GM19239 (cell line): ENCODE measurements around the gene PEX3.
"Not testable (repeated sequence)": the region's sequence is repeated elsewhere in the genome, so short reads cannot be mapped to it uniquely, and the experiment has no call there.

Source experiments
- DNase-seq: peaks from one replicate; pipeline ENCODE4 v3.0.0; 2011; ENCODE audit warnings: low spot score; ENCODE audit not compliant: insufficient read length
- FAIRE-seq: peaks from 2 replicates; lab custom pipeline; 2011; peaks lifted over from hg19 to GRCh38; lab: Jason Lieb, UNC

The PEX3 gene

DNA sequence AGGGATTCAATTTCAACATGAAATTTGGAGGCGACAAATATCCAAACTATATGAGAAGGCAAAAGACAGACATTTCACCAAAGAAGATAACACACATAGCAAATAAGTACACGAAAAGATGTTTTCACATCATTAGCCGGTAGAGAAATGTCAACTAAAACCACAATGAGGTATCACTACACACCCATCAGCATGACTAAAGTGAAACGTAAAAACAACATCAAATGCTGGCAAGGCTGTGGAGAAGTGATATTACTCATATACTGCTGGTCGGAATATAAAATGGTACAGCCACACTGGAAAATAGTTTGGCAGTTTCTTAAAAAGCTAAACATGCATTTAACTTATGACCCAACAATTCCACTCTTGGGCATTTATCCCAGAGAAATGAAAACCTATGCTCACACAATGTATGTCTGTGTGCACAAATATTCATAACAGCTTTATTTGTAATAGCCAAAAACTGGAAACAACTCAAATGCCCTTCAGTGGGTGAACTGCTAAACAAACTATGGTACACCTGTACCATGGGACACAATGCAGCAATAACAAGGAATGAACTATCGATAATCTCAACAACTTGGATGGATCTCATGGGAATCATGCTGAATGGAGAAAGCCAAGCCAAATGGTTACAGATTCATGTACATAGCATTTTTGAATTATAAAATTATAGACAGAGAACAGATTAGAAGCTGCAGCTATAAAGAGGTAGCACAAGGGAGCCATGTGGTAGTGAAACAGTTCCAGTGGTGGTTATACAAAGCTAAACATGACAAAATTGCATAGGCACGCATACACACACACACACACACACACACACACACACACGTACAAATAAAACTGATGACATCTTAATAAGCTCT lies 8.7 kb upstream of the PEX3 start:
- DNase-seq (no peak), FAIRE-seq (no peak)

DNA sequence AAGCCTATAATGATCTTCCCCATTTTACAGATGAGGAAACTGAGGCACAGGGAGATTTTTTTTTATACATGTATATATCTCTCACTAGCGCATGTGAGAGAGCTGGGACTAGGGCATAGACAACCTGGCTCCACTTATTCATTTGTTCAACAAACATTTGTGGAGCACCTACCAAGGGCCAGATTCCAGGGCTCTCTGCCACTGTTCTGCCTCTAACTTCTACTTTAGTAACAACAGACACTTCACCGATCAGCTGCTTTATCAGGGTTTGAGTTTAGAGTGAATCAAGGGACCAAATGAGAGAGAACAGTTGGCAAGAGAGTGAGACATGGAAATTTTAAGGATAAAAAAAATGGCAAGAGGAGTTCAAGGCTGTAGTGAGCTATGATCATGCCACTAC lies 7.5 kb upstream of the PEX3 start:
- no peak for FAIRE-seq
- DNase-seq, result no peak

DNA sequence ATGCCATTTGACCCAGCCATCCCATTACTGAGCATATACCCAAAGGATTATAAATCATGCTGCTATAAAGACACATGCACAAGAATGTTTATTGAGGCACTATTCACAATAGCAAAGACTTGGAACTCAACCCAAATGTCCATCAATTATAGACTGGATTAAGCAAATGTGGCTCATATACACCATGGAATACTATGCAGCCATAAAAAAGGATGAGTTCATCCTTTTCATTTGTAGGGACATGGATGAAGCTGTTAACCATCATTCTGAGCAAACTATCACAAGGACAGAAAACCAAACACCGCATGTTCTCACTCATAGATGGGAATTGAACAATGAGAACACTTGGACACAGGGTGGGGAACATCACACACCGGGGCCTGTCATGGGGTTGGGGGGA lies 2.7 kb upstream of the PEX3 start:
- FAIRE-seq, DNase-seq: not testable (repeated sequence)

DNA sequence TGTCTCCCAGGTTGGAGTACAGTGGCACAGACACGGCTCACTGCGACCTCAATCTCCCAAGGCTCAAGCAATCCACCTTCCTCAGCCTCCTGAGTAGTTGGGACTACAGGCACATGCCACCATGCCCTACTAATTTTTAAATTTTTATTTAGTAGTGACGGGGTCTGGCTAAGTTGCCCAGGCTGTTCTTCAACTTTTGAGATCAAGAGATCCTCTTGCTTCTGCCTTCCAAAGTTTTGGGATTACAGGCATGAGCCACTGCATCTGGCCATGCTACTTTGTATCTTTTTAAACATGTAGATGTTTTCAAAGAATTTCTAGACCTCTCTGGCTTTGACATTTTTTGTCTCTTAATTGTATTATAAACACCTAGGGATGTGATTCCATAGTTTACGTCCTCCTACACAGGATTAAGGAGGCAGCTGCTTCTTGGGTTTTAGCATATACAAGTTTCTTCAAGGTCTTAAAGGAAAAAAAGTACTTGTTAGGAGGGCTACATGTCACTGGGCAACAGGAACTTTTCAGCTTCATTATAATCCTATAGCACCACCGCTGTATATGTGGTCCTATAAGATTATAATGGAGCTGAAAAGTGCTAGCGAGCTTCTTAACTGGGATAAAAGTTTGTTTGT lies 1.4 kb upstream of the PEX3 start:
- no peak for FAIRE-seq
- no peak for DNase-seq

DNA sequence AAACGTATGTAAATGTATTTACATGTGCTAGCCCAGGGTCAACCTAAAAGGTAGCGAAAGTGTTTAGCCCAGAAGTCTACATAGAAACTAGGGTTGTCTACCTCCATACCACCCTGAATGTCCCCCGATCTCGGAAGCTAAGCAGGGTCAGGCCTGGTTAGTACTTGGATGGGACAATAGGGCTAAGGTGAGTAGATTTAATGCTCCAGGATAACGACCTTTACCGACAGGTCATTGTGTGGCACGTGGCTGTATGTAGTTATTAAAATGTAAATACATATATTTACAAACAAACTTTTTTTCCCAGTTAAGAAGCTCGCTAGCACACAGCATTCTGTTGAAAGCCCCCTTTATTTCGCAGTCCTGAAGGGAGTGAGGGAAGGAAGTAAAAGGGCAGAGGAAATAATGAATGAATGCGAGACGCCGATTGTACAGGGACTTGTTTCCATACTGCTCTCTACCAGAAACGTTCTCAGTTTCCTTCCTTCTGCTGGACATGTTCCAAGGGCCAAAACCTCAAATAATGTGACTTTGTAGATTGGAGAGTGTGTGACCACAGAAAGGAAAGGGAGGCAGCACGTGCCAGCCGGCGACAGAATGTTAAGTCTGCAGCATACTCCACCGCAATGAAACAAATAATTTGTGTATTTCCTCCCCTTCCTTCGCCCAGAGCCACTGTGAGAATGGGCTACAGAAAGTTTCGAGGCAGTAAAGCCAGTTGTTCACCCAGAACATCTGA lies 722 bp upstream of the PEX3 start:
- DNase-seq (no peak), FAIRE-seq (peak; percentile 18)

DNA sequence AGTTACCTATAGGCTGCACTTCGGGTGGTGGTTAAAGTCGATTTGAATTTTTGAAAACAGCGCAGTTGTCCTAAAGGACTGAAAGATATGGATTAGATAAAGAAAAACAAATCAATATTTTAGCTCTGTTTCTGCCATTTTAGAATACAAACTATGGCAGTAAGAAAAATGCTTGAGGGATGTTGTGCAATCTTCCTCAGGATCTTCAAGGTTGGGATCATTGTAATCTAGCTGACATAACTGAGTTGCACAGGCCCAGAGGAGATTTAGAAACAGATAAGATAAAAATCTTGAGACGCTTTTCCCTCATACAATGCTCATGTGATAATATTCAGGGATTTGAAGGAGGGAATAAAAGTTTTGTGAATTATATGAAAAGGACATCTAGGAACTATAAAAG lies 926 bp downstream of the PEX3 start:
- DNase-seq (no peak), FAIRE-seq (peak; percentile 87)

DNA sequence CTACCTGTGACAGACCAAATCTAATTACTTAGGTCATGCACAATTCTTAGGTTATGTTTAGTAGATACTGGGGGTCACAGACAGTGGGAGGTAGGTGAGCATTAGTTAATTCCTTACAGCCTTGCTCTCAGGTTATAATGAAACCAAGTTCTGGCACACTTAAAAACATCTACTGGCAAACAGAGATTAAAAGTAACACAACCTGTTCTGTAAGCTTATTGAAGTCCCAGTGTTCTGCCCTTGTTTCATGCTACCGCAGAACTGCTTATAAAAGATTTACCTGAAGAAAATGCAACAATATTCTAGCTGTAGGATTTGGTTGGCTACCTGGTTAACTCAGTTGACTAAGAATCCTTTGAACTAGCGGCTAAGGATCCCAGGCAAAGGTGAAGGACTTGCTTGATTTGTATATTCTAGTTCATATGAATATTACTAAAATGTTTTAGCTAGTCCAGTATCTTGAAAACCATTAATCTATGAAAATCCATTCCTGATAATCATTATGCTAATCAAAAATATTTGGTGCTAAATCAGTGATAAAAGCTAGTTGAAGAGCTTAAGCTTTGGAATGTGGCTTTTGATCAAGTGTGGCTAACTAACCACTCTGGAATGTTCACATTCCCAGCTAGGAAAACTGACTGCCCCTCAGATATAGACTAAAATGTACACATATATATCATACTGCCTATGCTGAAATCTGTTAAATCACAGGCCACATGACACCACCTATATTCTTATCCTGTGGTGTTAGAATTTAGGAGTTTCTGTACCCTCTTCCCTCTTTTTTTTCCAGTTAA lies 7.2 kb downstream of the PEX3 start:
- DNase-seq, result no peak
- FAIRE-seq, result peak; percentile 59

DNA sequence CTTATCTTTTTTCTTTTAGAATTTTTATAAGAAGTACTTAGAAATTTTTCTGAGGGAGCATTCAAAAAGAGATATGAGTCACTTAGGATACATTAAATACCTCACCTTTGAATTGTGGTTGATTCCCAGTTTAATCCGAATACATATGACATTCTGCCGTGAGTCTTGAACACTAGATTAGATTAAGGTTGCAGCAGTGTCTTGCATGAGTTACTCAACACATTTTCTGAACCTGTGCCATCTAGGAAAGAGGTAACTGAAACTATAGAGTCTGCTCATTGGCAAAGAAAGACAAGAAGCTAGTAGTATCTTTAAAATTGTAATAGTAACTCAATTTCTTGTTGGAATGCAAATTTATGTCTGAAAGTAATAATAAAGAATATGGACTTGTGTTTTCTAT lies 14.9 kb downstream of the PEX3 start:
- FAIRE-seq (no peak), DNase-seq (no peak)

DNA sequence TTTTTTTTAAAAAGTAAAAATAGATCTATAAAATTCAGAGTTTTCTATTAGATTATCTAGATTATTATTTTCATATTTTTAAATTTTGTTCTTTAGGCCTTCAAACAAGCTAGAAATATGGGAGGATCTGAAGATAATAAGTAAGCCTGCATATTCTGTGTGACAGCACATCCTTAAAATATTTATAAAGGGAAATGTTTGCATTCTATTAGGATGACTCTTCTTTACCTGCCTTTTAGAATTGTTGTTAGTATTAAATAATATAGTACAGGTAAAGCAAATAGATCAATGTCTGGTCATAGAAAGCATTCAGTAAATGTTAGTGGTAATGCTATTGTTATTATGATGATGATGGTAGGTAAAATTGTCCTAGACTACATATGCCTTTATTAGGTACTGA lies 17.4 kb downstream of the PEX3 start:
- DNase-seq, result no peak
- FAIRE-seq, result no peak

DNA sequence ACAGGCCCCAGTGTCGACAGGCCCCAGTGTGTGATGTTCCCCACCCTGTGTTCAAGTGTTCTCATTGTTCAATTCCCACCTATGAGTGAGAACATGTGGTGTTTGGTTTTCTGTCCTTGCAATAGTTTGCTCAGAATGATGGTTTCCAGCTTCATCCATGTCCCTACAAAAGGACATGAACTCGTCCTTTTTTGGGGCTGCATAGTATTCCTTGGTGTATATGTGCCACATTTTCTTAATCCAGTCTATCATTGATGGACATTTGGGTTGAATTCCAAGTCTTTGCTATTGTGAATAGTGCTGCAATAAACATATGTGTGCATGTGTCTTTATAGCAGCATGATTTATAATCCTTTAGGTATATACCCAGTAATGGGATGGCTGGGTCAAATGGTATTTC lies 18.2 kb downstream of the PEX3 start:
- not testable (repeated sequence) for FAIRE-seq

DNA sequence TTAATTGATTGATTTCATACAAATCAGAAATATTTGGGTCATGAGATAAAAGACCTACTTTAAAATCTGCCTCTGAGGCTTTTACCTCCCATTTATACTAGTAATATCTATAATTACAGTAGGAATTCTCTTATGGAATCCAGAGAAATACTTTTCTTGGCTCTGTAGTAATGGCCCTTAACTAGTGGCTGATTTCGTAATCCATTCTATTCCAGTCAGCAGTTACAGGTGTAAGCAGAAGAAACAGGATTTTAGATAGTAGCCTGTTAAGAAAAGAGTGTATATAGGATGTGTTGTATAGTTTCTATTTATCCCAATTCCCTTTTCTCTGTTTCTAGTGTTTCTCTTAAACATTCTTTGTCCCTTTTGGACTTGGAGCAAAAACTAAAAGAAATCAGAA lies 21.2 kb downstream of the PEX3 start:
- FAIRE-seq, result no peak
- no peak for DNase-seq

More for the DNA sequence above, 18.2 kb downstream of the PEX3 start:
- DNase-seq, result not testable (repeated sequence)

DNA sequence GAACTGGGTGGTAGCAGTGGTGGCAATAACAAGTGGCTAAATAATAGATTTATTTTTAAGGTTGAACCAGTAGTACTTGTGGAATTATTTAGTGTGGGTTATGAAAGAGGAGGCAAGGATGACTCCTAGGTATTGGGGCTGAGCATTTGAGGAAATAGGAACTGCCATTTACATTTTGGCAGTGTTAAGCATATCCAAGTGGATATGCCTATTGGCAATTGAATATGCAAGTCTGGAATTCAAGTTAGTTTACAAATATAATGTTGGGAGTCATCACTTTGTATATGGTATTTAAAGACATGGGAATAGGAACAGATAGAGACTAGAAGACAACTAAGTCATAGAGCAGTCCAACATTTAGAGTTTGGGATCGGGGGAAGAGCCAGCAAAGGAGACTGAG lies 25.9 kb downstream of the PEX3 start:
- no peak for FAIRE-seq

DNA sequence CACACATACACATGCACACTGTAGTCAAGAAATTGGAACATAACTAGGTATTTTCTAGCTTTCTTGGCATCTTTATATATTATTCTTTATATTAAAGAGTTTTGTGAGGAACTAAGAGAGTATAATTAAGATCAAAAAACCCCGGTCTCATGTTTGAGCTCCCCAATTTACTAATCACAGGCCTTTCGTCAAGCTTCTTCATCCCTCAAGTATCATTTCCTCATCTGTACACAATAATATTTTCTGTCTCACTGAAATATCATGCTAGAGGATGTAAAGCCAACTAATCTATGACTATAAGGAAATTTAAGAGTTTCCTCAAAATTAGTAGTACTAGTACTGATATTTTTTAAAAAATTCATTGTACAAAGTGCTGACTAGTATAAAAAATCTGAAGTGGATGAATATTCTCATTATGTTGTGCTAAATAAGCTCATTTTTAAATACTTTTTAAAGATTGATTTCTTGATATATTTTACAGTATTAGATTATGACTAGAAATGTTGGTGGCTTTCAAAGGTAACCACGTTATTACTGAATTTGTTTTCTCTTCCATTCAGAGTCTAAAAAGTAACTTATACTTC lies 28.0 kb downstream of the PEX3 start:
- FAIRE-seq, result no peak
- no peak for DNase-seq

More for the DNA sequence above, 25.9 kb downstream of the PEX3 start:
- DNase-seq, result no peak

DNA sequence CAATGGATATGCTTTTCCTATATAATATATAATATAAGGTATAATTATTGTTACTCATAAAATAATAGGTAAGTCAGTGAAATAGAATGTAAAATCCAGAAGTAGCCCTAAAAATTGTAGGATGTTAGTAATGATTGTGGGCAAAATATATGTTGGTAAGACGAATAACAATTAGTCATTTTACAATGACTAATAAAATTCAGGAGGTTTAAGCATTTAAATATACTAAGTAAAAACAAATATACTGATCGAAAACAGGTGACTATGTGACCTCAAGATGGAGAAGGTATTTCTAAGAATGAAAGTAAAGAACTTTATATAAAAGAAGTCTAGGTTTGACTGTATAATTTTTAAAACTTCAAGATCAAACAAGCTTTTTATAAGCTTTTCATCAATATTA lies 32.0 kb downstream of the PEX3 start:
- no peak for FAIRE-seq
- DNase-seq, result no peak

DNA sequence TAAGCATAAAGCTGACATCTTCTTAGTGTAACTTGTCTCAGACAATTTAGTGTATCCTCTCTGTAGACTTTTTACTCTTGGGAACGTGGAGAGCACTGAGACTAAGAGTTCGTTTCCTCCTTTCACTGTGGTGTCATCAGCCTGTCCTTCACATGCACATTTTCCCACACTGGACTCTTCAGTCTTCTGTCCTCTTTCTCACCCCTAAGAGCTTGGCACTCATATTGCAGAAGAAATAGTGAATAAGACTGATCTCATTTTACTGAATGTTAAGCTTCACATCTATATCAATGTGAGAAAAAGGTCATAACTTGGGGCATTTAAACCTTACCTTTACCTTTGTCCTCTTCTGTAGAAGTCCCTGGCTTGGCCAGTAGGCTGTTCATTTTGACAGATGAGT lies 35.4 kb downstream of the PEX3 start:
- no peak for FAIRE-seq

DNA sequence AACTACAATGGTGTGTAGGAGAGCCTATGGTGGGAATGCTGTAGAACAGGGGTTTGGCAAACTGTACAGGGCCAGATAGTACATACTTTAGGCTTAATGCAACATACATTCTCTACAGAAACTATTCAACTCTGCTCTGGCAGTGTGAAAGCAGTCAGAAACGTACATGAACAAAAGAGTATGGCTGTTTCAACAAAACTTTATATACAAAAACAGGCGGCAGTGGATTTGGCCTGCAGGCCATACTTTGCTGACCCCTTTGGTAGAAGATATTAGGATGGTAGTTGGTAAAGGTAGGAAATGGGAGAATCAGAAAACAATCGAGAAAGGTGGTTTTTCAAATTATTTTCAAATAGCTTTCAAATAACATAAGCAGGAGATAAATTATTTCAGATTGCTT lies 36.1 kb downstream of the PEX3 start:
- no peak for FAIRE-seq

More for the DNA sequence above, 35.4 kb downstream of the PEX3 start:
- DNase-seq, result no peak

DNA sequence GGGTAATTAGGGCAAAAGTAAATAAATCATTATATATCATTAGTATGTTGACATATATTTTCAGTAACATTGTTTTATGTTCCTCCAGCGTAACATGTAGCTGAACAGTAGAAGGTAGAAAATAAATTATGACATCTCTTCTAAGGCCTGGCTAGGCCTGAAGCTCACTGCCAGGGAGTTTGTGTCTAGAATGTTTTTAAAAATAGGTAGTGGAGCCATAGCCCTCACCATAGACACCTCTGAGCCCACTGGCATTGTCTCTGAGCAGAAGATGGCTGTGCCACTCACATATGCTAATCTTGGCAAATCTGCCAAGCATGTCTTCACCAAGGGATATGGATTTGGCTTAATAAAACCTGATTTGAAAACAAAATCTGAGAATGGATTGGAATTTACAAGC lies 39.6 kb downstream of the PEX3 start:
- FAIRE-seq (no peak), DNase-seq (no peak)

More for the DNA sequence above, 36.1 kb downstream of the PEX3 start:
- no peak for DNase-seq

DNA sequence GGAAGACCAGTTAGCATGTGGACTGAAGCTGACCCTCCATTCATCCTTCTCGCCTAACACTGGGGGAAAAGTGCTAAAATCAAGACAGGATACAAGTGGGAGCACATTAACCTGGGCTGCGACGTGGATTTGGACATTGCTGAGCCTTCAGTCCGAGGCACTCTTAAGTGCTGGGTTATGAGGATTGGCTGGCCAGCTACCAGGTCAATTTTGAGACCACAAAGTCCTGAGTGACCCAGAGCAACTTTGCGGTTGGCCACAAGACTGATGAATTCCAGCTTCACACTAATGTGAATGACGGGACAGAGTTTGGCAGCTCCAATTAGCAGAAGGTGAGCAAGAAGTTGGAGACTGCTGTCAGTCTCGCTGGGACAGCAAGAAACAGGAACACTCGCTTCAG lies 40.2 kb downstream of the PEX3 start:
- FAIRE-seq, result no peak
- no peak for DNase-seq

DNA sequence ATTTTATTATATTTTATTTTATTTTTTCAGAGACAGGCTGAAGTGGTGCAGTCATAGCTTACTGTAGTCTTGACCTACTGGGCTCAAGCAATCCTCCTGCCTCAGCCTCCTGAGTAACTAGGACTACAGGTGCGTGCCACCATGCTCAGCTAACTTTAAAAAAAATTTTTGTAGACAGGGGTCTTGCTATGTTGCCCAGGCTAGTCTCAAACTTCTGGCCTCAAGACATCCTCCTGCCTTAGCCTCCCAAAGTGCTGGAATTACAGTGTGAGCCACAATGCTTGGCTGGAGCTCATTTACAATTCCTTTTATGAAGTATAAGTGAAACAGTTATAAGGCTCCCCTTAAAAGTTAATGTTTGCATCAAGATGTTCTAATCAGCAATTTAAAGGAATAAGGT lies 46.4 kb downstream of the PEX3 start:
- FAIRE-seq (no peak), DNase-seq (no peak)

DNA sequence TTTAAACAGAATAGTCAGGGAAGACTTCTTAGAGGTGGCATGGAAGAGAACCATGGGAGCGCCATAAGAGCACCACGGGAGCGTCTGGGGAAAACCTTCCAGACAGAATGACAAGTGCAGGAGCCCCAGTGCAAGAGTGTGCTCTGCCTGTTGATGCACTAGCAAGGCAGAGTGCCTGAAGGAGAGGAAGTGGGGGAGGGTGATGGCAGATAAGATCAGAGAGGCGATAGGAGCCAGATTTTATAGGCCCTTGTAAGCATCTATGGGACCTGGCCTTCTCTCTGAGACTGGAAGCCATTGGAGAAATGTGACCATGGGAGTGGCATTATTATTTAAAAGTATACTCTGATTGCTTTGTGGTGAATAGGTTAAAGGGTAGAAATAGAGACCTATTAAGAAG lies 47.8 kb downstream of the PEX3 start:
- no peak for FAIRE-seq
- DNase-seq, result no peak
